ENCODE data around the gene TIMP4. TPM values are rescaled to one million over a fixed set of nuclear protein-coding genes. Genes with fewer than 3 reads are reported as not detected.

TIMP4 gene
- total RNA-seq, 1 donor from 2014 or later = 6.9 TPM

DNA sequence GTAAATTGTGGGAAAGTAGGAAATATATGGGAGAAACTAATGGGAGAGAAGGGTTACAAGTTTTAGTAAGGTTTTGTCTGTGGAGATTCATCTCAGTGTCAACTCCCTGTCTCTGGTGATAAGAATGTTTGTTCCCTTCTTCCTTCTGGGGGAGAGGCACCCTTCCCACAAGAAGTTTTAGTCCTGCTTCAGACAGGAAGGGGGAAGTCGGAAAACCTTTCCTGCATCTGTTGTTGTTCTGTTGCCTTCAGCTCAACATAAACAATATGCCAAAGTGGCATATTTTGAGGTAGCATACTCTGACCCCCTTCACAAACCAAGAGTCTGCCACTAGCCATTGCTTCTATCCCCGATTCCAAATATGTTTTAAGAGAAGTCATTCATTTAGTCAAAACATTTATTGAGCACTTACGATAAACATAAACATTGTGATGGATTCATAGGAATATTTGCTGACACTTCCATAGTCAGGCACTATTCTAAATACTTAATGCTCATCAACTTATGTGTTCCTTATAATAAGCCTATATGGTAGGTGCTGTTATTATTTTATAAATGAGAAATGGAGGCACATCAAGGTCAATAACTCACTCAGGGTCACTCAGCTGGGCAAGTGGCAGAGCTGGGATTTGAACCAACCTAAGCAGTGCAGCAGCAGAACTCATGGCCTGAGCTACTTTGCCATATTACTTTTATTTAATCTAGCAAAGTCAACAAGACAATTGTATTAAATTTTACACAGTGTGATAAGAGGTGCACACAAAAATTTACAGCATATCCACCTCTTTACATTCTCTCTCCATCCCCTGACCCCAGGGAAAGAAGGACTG is 34.2 kb upstream of the TIMP4 start:
- TF ChIP-seq, protein P1, sequence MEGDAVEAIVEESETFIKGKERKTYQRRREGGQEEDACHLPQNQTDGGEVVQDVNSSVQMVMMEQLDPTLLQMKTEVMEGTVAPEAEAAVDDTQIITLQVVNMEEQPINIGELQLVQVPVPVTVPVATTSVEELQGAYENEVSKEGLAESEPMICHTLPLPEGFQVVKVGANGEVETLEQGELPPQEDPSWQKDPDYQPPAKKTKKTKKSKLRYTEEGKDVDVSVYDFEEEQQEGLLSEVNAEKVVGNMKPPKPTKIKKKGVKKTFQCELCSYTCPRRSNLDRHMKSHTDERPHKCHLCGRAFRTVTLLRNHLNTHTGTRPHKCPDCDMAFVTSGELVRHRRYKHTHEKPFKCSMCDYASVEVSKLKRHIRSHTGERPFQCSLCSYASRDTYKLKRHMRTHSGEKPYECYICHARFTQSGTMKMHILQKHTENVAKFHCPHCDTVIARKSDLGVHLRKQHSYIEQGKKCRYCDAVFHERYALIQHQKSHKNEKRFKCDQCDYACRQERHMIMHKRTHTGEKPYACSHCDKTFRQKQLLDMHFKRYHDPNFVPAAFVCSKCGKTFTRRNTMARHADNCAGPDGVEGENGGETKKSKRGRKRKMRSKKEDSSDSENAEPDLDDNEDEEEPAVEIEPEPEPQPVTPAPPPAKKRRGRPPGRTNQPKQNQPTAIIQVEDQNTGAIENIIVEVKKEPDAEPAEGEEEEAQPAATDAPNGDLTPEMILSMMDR (IDR thresholded peaks at IDR 0.05) = no peak
- Histone ChIP-seq H3K4me3 (no peak overlapping the region), H3K36me3 (no peaks in the 10 kb centered on the region), H3K27ac (no peak overlapping the region), H3K27me3 (no peaks in the 10 kb centered on the region), H3K4me1 (peaks cover 14% of the 10 kb centered on the region), H3K9me3 (no peaks in the 10 kb centered on the region)
- ATAC-seq (no peak), DNase-seq (no peak)
- intact Hi-C loops (cut with DNase I) = no loop called here

DNA sequence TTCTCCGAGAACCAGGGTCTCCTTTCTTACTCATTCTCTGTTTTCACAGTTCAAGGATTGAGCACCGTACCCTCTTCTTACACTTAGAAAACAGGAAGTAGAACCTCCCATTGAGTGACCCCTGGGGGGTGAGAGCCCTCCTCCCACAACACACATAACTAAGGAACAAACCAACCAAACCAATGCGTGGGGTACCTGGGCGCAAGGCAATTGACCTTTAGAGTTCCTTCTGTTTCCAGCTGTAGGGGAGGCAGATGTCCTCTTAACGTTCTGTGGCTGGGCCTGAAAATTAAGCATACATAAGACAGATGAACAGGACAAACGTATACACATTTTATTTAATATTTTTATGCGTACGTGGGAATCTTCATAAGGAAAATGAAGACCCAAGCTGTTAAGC is 33.5 kb upstream of the TIMP4 start:
- intact Hi-C loops (cut with DNase I) = no loop called here
- TF ChIP-seq, protein P1 (IDR thresholded peaks at IDR 0.05) = no peak
- Histone ChIP-seq H3K27ac (no peak overlapping the region), H3K27me3 (no peaks in the 10 kb centered on the region), H3K36me3 (no peaks in the 10 kb centered on the region), H3K9me3 (no peaks in the 10 kb centered on the region), H3K4me3 (no peak overlapping the region), H3K4me1 (peaks cover 17% of the 10 kb centered on the region)
- DNase-seq = no peak
- ATAC-seq = no peak

DNA sequence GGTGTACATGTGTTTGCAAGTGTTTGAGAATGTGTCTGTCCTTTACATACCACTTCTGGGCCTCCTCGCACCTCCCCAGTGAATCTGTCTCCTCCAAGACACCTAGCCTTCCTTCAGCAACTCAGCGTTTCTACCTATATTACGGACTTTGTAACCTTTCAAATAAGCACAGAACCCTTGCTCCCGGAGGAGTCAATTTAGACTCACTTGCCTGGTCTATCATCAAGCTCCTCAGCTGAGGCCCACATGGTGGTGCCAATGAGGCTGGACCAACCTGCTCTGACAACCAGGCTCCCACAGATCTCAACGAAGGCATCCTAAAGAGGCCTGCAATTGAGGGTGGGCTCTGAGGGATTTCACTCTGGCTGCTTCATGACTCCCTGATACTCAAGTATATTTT is 32.8 kb upstream of the TIMP4 start:
- Histone ChIP-seq H3K27me3 (no peaks in the 10 kb centered on the region), H3K27ac (no peak overlapping the region), H3K4me3 (no peak overlapping the region), H3K36me3 (no peaks in the 10 kb centered on the region), H3K9me3 (no peaks in the 10 kb centered on the region), H3K4me1 (peaks cover 17% of the 10 kb centered on the region)
- DNase-seq (no peak), ATAC-seq (no peak)
- TF ChIP-seq, protein P1 (IDR thresholded peaks at IDR 0.05) = no peak
- intact Hi-C loops (cut with DNase I) = no loop called here

DNA sequence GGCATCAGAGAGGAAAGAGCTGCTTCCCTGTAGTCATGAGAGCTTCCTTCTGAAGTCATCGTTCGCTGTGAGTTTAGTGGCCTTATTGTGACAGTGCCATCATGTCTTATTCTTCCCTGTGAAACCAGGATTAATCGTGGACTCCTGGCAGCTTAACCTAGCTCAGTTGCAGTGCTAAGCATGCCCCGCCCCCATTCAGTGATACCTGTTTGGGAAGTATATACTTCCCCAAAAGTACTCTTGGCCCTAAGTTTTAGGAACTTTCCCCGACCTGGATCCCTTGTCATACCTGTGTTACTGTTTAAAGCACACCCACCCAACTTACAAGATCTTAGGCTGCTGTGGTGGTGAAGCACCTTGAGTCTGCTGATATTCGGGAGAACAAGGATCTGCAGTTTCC is 32.1 kb upstream of the TIMP4 start:
- intact Hi-C loops (cut with DNase I) = no loop called here
- Histone ChIP-seq H3K27me3 (no peaks in the 10 kb centered on the region), H3K4me1 (peaks cover 17% of the 10 kb centered on the region), H3K27ac (no peak overlapping the region), H3K9me3 (no peaks in the 10 kb centered on the region), H3K4me3 (no peak overlapping the region), H3K36me3 (no peaks in the 10 kb centered on the region)
- no peak for DNase-seq
- TF ChIP-seq, protein P1 (IDR thresholded peaks at IDR 0.05) = no peak
- ATAC-seq = no peak

DNA sequence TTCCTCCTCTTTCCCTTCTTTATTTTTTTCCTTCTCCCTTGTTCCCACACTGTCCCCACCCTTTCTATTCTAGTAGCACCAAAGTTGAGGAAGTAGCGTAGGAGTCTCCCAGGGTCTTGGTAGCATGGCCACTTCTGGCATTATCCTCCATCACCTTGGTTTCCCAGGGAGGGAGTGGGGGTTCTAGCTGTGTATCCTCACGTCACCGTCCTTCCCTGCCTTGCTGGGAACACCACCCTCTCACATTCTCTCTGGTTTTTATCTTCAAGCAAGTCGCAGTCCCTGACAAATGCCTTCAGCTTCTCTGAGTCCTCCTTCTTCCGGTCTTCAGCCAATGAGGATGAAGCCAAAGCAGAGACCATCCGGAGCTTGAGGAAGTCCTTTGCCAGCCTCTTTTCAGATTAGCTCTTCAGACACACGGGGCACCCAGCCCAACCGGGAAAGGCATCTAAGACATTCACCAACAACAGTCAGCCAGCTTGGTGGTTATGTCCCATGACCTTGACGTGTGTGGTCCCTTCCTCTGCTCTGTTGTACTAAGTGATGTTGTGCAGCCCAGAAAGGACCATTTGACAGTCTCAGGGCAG is 31.6 kb upstream of the TIMP4 start:
- intact Hi-C loops (cut with DNase I) = no loop called here

More for the DNA sequence above, 31.6 kb upstream of the TIMP4 start:
- ATAC-seq (no peak), DNase-seq (no peak)
- H3K9me3 ChIP-seq = no peaks in the 10 kb centered on the region
- no peak overlapping the region for H3K27ac ChIP-seq
- no peaks in the 10 kb centered on the region for H3K36me3 ChIP-seq
- no peaks in the 10 kb centered on the region for H3K27me3 ChIP-seq
- TF ChIP-seq, protein P1 (IDR thresholded peaks at IDR 0.05) = no peak
- H3K4me1 ChIP-seq = peaks cover 17% of the 10 kb centered on the region
- no peak overlapping the region for H3K4me3 ChIP-seq
